H1 (cell line): ENCODE results near the gene OMG. TPM values are rescaled to one million over a fixed set of nuclear protein-coding genes. Genes with fewer than 3 reads are reported as not detected.
A peak's percentile ranks its signal among the peaks of the same experiment; 100 is the strongest.

Experiments used
- CTCF ChIA-PET: fragments of 300-600 bp; sonication (Branson Sonifier 250); formaldehyde crosslinking; loops from one replicate; lab custom pipeline; 2021; ENCODE audit not compliant: partially characterized antibody; lab: Charles Lee
- POLR2A ChIA-PET: fragments of 300-600 bp; sonication (Branson Sonifier 250); formaldehyde crosslinking; loops from one replicate; lab custom pipeline; 2021; ENCODE audit warnings: inconsistent platforms; ENCODE audit not compliant: partially characterized antibody; lab: Charles Lee
- DNase-seq, 2 experiments: peaks; one replicate each; pipeline versions ENCODE4 v3.0.0 to v3.0.0-alpha.2; 2010 to 2022; ENCODE audit warnings: low spot score in 2 of 2, low read depth in 1 of 2, mixed read lengths in 1 of 2
- FAIRE-seq: peaks from 2 replicates; lab custom pipeline; 2011; peaks lifted over from hg19 to GRCh38; lab: Jason Lieb, UNC
- H2AFZ ChIP-seq: 2 replicates; pipeline ENCODE4 v1.8.1; 2012; ENCODE audit warnings: low read length, inconsistent platforms
- H2AK5ac ChIP-seq: 2 replicates; pipeline ENCODE4 v1.6.1; 2013; ENCODE audit warnings: low read depth, low read length
- H2BK120ac ChIP-seq: replicated peaks from 2 replicates; pipeline ENCODE3; 2013; ENCODE audit warnings: low read depth, low read length, inconsistent platforms
- H2BK12ac ChIP-seq: 2 replicates; pipeline ENCODE4 v1.6.1; 2013; ENCODE audit warnings: low read depth, low read length
- H2BK15ac ChIP-seq: 2 replicates; pipeline ENCODE4 v1.6.1; 2013; ENCODE audit warnings: low read length
- H2BK20ac ChIP-seq: 2 replicates; pipeline ENCODE4 v1.6.1; 2013; ENCODE audit warnings: low read length
- H2BK5ac ChIP-seq: 2 replicates; pipeline ENCODE4 v1.6.1; 2013; ENCODE audit warnings: low read depth, low read length
- H3K14ac ChIP-seq: 2 replicates; pipeline ENCODE4 v1.6.1; 2013; ENCODE audit warnings: inconsistent platforms; ENCODE audit not compliant: insufficient read length
- H3K18ac ChIP-seq: 2 replicates; pipeline ENCODE4 v1.6.1; 2013; ENCODE audit warnings: low read length; ENCODE audit errors: extremely low read depth
- H3K23ac ChIP-seq: 2 replicates; pipeline ENCODE4 v1.6.1; 2013; ENCODE audit warnings: inconsistent platforms; ENCODE audit not compliant: insufficient read length
- H3K23me2 ChIP-seq: 2 replicates; pipeline ENCODE4 v1.6.1; 2013; ENCODE audit warnings: low read depth, low read length
- H3K27ac ChIP-seq: 2 replicates; pipeline ENCODE4 v1.6.1; 2011; ENCODE audit warnings: low read depth, low read length, inconsistent platforms
- H3K27me3 ChIP-seq, 4 experiments: replicated peaks in 1 of 4; 1 replicate in 1 of 4; 2 replicates in 3 of 4; pipeline versions ENCODE4 v1.6.1 to v1.8.1; 2011 to 2013; ENCODE audit warnings: low read length in 3 of 4, mild to moderate bottlenecking in 3 of 4, inconsistent platforms in 2 of 4, mixed read lengths in 2 of 4, moderate library complexity in 1 of 4; ENCODE audit not compliant: control insufficient read depth in 3 of 4, insufficient read depth in 3 of 4; ENCODE audit errors: extremely low read depth in 1 of 4
- H3K36me3 ChIP-seq, 4 experiments: 2 replicates each; pipeline versions ENCODE4 v1.6.1 to v1.8.1; 2011 to 2013; ENCODE audit warnings: mild to moderate bottlenecking in 4 of 4, low read length in 3 of 4, moderate library complexity in 2 of 4, control low read depth in 1 of 4, inconsistent platforms in 1 of 4; ENCODE audit not compliant: insufficient read depth in 4 of 4, control insufficient read depth in 2 of 4
- H3K4ac ChIP-seq: replicated peaks from 2 replicates; pipeline ENCODE3; 2013; ENCODE audit warnings: low read length, low read depth, mixed read lengths, inconsistent platforms; ENCODE audit not compliant: insufficient read length
- H3K4me1 ChIP-seq, 4 experiments: replicated peaks in 1 of 4; 1 replicate in 1 of 4; 2 replicates in 3 of 4; pipeline versions ENCODE4 v1.6.1 to v1.8.1; 2011 to 2013; ENCODE audit warnings: low read length in 3 of 4, inconsistent platforms in 2 of 4, mixed read lengths in 1 of 4; ENCODE audit not compliant: insufficient read depth in 4 of 4, control insufficient read depth in 3 of 4
- H3K4me2 ChIP-seq, 2 experiments: 2 replicates each; pipeline versions ENCODE4 v1.6.1 to v1.8.1; 2011 to 2013; ENCODE audit warnings: low read depth in 2 of 2, low read length in 2 of 2, control low read depth in 1 of 2, inconsistent platforms in 1 of 2, mild to moderate bottlenecking in 1 of 2; ENCODE audit not compliant: insufficient read depth in 1 of 2
- H3K4me3 ChIP-seq, 4 experiments: fragments of 200-600, 300-600 bp in 1 of 4; sonication (generic), shearing (Covaris generic), sonication (Bioruptor Twin) in 1 of 4; 2 replicates each; pipeline versions ENCODE4 v1.5.1 to v1.8.1; 2011 to 2016; ENCODE audit warnings: low read length in 4 of 4, low read depth in 3 of 4, control low read depth in 2 of 4, inconsistent platforms in 2 of 4, mild to moderate bottlenecking in 2 of 4, mixed read lengths in 1 of 4, moderate library complexity in 1 of 4; ENCODE audit not compliant: insufficient read depth in 2 of 4; ENCODE audit errors: extremely low read depth in 1 of 4
- H3K56ac ChIP-seq: replicated peaks from 2 replicates; pipeline ENCODE3; 2013; ENCODE audit warnings: low read depth, mild to moderate bottlenecking, mixed read lengths, low read length, inconsistent platforms; ENCODE audit not compliant: insufficient read length
- H3K79me1 ChIP-seq: 2 replicates; pipeline ENCODE4 v1.6.1; 2013; ENCODE audit warnings: low read depth, low read length, control low read depth
- H3K79me2 ChIP-seq, 2 experiments: 2 replicates each; pipeline versions ENCODE4 v1.6.1 to v1.8.1; 2012 to 2013; ENCODE audit warnings: low read length in 2 of 2, mild to moderate bottlenecking in 2 of 2, inconsistent platforms in 1 of 2; ENCODE audit not compliant: insufficient read depth in 2 of 2, control insufficient read depth in 1 of 2
- H3K9ac ChIP-seq, 4 experiments: replicated peaks in 1 of 4; 1 replicate in 1 of 4; 2 replicates in 3 of 4; pipeline versions ENCODE4 v1.6.1 to v1.8.1; 2011 to 2013; ENCODE audit warnings: low read depth in 3 of 4, low read length in 3 of 4, control low read depth in 2 of 4, mild to moderate bottlenecking in 2 of 4, moderate library complexity in 2 of 4, inconsistent platforms in 1 of 4; ENCODE audit errors: extremely low read depth in 1 of 4
- H3K9me3 ChIP-seq, 2 experiments: 2 replicates each; pipeline versions ENCODE4 v1.6.1 to v1.8.1; 2012 to 2013; ENCODE audit warnings: mild to moderate bottlenecking in 2 of 2, moderate library complexity in 2 of 2, control low read depth in 1 of 2, inconsistent platforms in 1 of 2, low read depth in 1 of 2, low read length in 1 of 2, mixed read lengths in 1 of 2; ENCODE audit not compliant: insufficient read depth in 2 of 2
- H4K20me1 ChIP-seq, 2 experiments: replicated peaks in 1 of 2; 2 replicates each; pipeline versions ENCODE3 to v1.8.1; 2011 to 2013; ENCODE audit warnings: inconsistent platforms in 2 of 2, low read length in 2 of 2, mild to moderate bottlenecking in 1 of 2; ENCODE audit not compliant: insufficient read depth in 2 of 2, control insufficient read depth in 1 of 2
- H4K5ac ChIP-seq: 2 replicates; pipeline ENCODE4 v1.6.1; 2013; ENCODE audit warnings: low read length, low read depth, mixed read lengths, inconsistent platforms; ENCODE audit not compliant: insufficient read length
- H4K8ac ChIP-seq: 2 replicates; pipeline ENCODE4 v1.8.0; 2013; ENCODE audit warnings: mild to moderate bottlenecking, moderate library complexity, low read length, inconsistent platforms; ENCODE audit not compliant: insufficient read depth; ENCODE audit errors: extremely low read depth
- H4K91ac ChIP-seq: replicated peaks from 2 replicates; pipeline ENCODE3; 2013; ENCODE audit warnings: low read length, mixed read lengths, inconsistent platforms; ENCODE audit not compliant: insufficient read length
- MAFK ChIP-seq: IDR thresholded peaks from 2 replicates; pipeline ENCODE4 v1.6.1; 2012; ENCODE audit warnings: low read depth, mild to moderate bottlenecking, improper control_type of control experiment, low read length
- WGBS, 2 experiments: shearing (Covaris generic) in 1 of 2; methylation state at CpG; one replicate each; pipeline versions ENCODE4 v1.1.6 to v1.1.7; 2013 to 2015; ENCODE audit warnings: low lambda C conversion rate in 2 of 2, mixed read lengths in 2 of 2, inconsistent platforms in 1 of 2, low coverage in 1 of 2, missing lambda C conversion rate in 1 of 2; ENCODE audit not compliant: insufficient replicate concordance in 2 of 2, insufficient coverage in 1 of 2, insufficient read length in 1 of 2; ENCODE audit errors: extremely low coverage in 1 of 2, missing lambda C conversion rate in 1 of 2; 5-methylcytosine and 5-hydroxymethylcytosine counted together
- polyA plus RNA-seq, 7 experiments: library from polyadenylated mRNA; depleted of rRNA in 3 of 7; stranded (reverse) in 5 of 7; unstranded in 2 of 7; fragments of >200 nt in 5 of 7; fragments of 200-250 nt in 2 of 7; gene quantifications; 1 replicate in 5 of 7; 2 replicates in 1 of 7; 4 replicates in 1 of 7; pipeline versions ENCODE4 v1.2.1 to v1.2.3, GENCODE V29; 2011 to 2013; ENCODE audit warnings: missing spikeins in 2 of 7, mixed read lengths in 2 of 7
- total RNA-seq: library from RNA; stranded (reverse); fragmentation: NEBNext Ultra II Directional; extraction: Animal tissue kit (Norgen Biotek cat#: 25700); gene quantifications from 2 replicates; pipeline ENCODE4 v1.2.1, GENCODE V29; 2021

OMG gene
- total and polyA plus RNA-seq, 2 of the 8 experiments (the other 6 are each of a cell fraction or from before 2014, with no cell fraction given), result not detected

- ChIA-PET POLR2A (no interaction called here), CTCF (interaction anchor here (0.7 to 3.6 kb wide), 6 partner anchors 8 to 103 kb away, joined by 3 to 11 read pairs (median 4); no protein-coding TSS in a partner anchor)
- peaks cover 0 to 7% (median under 1%) of the 10 kb centered on the region in 4 experiments; a peak in 2 of 8 replicates for H3K36me3 ChIP-seq
- H2BK15ac ChIP-seq, result no peak overlapping the region
- H2BK5ac ChIP-seq, result no peak overlapping the region
- H3K79me1 ChIP-seq, result no peaks in the 10 kb centered on the region
- H4K5ac ChIP-seq, result peak overlapping the region; percentile 60
- no peak overlapping the region for H3K14ac ChIP-seq
- peaks cover 0 to 1% (median 0%) of the 10 kb centered on the region in 4 experiments; a peak in 1 of 7 replicates for H3K27me3 ChIP-seq
- no peak overlapping the region for H3K56ac ChIP-seq
- no peak overlapping the region for H4K8ac ChIP-seq
- H2BK12ac ChIP-seq, result no peak overlapping the region
- 93% methylated on average over 2 of the region's 2 CpGs; no CpG with 5 or more reads in 1 of the 2 experiments for WGBS, 2 experiments
- H3K23me2 ChIP-seq, result no peaks in the 10 kb centered on the region
- H4K91ac ChIP-seq, result no peak overlapping the region
- no peak for DNase-seq
- no peak overlapping the region for H3K9ac ChIP-seq
- H3K27ac ChIP-seq, result 0 out of 2 replicates have a peak overlapping the region, but pooled peaks have one; percentile 35
- no peak overlapping the region for H2AK5ac ChIP-seq
- FAIRE-seq, result no peak
- H3K4me1 ChIP-seq, result peaks cover 0 to 4% (median 1%) of the 10 kb centered on the region in 4 experiments; a peak in 4 of 7 replicates
- no peak overlapping the region for H2BK120ac ChIP-seq
- no peak overlapping the region for H3K23ac ChIP-seq
- no peak overlapping the region; the same call in 1 of the 2 replicates for H3K18ac ChIP-seq
- peak overlapping the region in 1 of 2 experiments; percentile 41; a peak in 1 of 4 replicates for H3K4me2 ChIP-seq
- no peak overlapping the region for H3K4ac ChIP-seq
- H2AFZ ChIP-seq, result no peak overlapping the region
- no peak overlapping the region for H3K4me3 ChIP-seq
- H2BK20ac ChIP-seq, result no peak overlapping the region
- no peaks in the 10 kb centered on the region for H3K79me2 ChIP-seq
- H4K20me1 ChIP-seq, result no peaks in the 10 kb centered on the region
- H3K9me3 ChIP-seq, result no peaks in the 10 kb centered on the region
- TF ChIP-seq MAFK, result no peak
These were observed 27.9 kb downstream of the OMG start for GRCh38 chr17:31269036-31269577.
